ENCODE measurements around the gene CRIP1.

The CRIP1 gene

GRCh38 chr14:105491366-105491973 lies 4.8 kb downstream of the CRIP1 start:
- peak; percentile 16 for DNase-seq (ENCODE audit: extremely low read depth, low read depth)
- peak overlapping the region; percentile 67 for H3K4me3 ChIP-seq (replicated peaks; ENCODE audit: low read depth, low read length)
- no peak for TF ChIP-seq CTCF (IDR thresholded peaks at IDR 0.05; ENCODE audit: low read depth, low read length, missing control alignments)

- DNase-seq (ENCODE audit: extremely low read depth, low read depth) = no peak
- TF ChIP-seq CTCF (IDR thresholded peaks at IDR 0.05; ENCODE audit: low read depth, low read length, missing control alignments) = no peak
- H3K4me3 ChIP-seq (replicated peaks; ENCODE audit: low read depth, low read length) = peak overlapping the region; percentile 67
These were observed 5.6 kb downstream of the CRIP1 start for GRCh38 chr14:105492031-105492970.

- no peak for DNase-seq (ENCODE audit: extremely low read depth, low read depth)
- no peak overlapping the region for H3K4me3 ChIP-seq (replicated peaks; ENCODE audit: low read depth, low read length)
- no peak for TF ChIP-seq CTCF (IDR thresholded peaks at IDR 0.05; ENCODE audit: low read depth, low read length, missing control alignments)
These were observed 6.5 kb downstream of the CRIP1 start for GRCh38 chr14:105492971-105493871.

- no peak overlapping the region for H3K4me3 ChIP-seq (replicated peaks; ENCODE audit: low read depth, low read length)
- no peak for DNase-seq (ENCODE audit: extremely low read depth, low read depth)
- TF ChIP-seq CTCF (IDR thresholded peaks at IDR 0.05; ENCODE audit: low read depth, low read length, missing control alignments) = no peak
These were observed 7.4 kb downstream of the CRIP1 start for GRCh38 chr14:105493921-105494605.

- H3K4me3 ChIP-seq (replicated peaks; ENCODE audit: low read depth, low read length) = no peak overlapping the region
- no peak for DNase-seq (ENCODE audit: extremely low read depth, low read depth)
- no peak for TF ChIP-seq CTCF (IDR thresholded peaks at IDR 0.05; ENCODE audit: low read depth, low read length, missing control alignments)
These were observed 7.9 kb downstream of the CRIP1 start for GRCh38 chr14:105494606-105494929.

Data from HFF-Myc (cell line).